ENCODE results near the gene GRIN1.

GRIN1 gene

GRCh38 chr9:137148242-137148641 lies 9.3 kb downstream of the GRIN1 start:
- DNase-seq = no peak

- no peak for DNase-seq
Measured at GRCh38 chr9:137148661-137149060, 9.7 kb downstream of the GRIN1 start.

- DNase-seq = no peak
Measured at GRCh38 chr9:137149363-137149762, 10.4 kb downstream of the GRIN1 start.

- no peak for DNase-seq
Measured at GRCh38 chr9:137149942-137150616, 11.1 kb downstream of the GRIN1 start.

- DNase-seq = no peak
Measured at GRCh38 chr9:137150617-137151457, 11.9 kb downstream of the GRIN1 start.

- no peak for DNase-seq
Measured at GRCh38 chr9:137152844-137153405, 14.0 kb downstream of the GRIN1 start.

GRCh38 chr9:137156567-137157375 lies 17.8 kb downstream of the GRIN1 start:
- DNase-seq = no peak

GRCh38 chr9:137157618-137158415 lies 18.9 kb downstream of the GRIN1 start:
- peak in 1 of 14 donors; percentile 92 for DNase-seq

GRCh38 chr9:137158625-137159024 lies 19.7 kb downstream of the GRIN1 start:
- no peak for DNase-seq

- no peak for DNase-seq
Measured at GRCh38 chr9:137159105-137160053, 20.4 kb downstream of the GRIN1 start.

- DNase-seq = no peak
Measured at GRCh38 chr9:137160054-137160425, 21.1 kb downstream of the GRIN1 start.

- DNase-seq = no peak
Measured at GRCh38 chr9:137160716-137161557, 22.0 kb downstream of the GRIN1 start.

- DNase-seq = no peak
Measured at GRCh38 chr9:137161558-137162486, 22.9 kb downstream of the GRIN1 start.

GRCh38 chr9:137162505-137163364 lies 23.8 kb downstream of the GRIN1 start:
- DNase-seq = no peak

- DNase-seq = no peak
Measured at GRCh38 chr9:137163365-137163715, 24.4 kb downstream of the GRIN1 start.

- no peak for DNase-seq
Measured at GRCh38 chr9:137163805-137164204, 24.9 kb downstream of the GRIN1 start.

GRCh38 chr9:137164370-137165249 lies 25.7 kb downstream of the GRIN1 start:
- DNase-seq = no peak

Data from C1 segment of cervical spinal cord (tissue), 14 donors.